MG63 (cell line): ENCODE measurements around the gene ATRN. TPM values are rescaled to one million over a fixed set of nuclear protein-coding genes. Genes with fewer than 3 reads are reported as not detected.
"Not testable (repeated sequence)": the region's sequence is repeated elsewhere in the genome, so short reads cannot be mapped to it uniquely, and the experiment has no call there.

Source experiments
- DNase-seq: peaks from one replicate; pipeline ENCODE4 v3.0.0-alpha.2; 2020
- H3K27me3 ChIP-seq: fragments of 250-450 bp; sonication (Bioruptor Pico); 2 replicates; pipeline ENCODE4 v1.5.1; 2020; ENCODE audit warnings: mild to moderate bottlenecking, moderate library complexity
- H3K36me3 ChIP-seq: fragments of 250-450 bp; sonication (Bioruptor Pico); 2 replicates; pipeline ENCODE4 v1.5.1; 2020; ENCODE audit warnings: mild to moderate bottlenecking, moderate library complexity
- H3K4me3 ChIP-seq: fragments of 250-450 bp; sonication (Bioruptor Pico); 2 replicates; pipeline ENCODE4 v1.5.1; 2020; ENCODE audit warnings: mild to moderate bottlenecking, moderate library complexity
- H3K9me3 ChIP-seq: fragments of 250-450 bp; sonication (Bioruptor Pico); 2 replicates; pipeline ENCODE4 v1.5.1; 2020; ENCODE audit warnings: mild to moderate bottlenecking, moderate library complexity
- total RNA-seq: library from RNA; depleted of rRNA; stranded (reverse); fragments of >200 nt; shearing (Covaris generic); gene quantifications from 2 replicates; pipeline ENCODE4 v1.2.3, GENCODE V29; 2014; ENCODE audit warnings: low replicate concordance

The ATRN gene
- total RNA-seq, 1 experiment from 2014 or later = 7.1 TPM

GRCh38 chr20:3485913-3486312 is 15.1 kb downstream of the ATRN start:
- H3K4me3 ChIP-seq = no peak overlapping the region
- DNase-seq = no peak
- peaks cover 10% of the 10 kb centered on the region for H3K9me3 ChIP-seq
- H3K27me3 ChIP-seq = no peaks in the 10 kb centered on the region
- H3K36me3 ChIP-seq = no peaks in the 10 kb centered on the region

- peaks cover 10% of the 10 kb centered on the region for H3K9me3 ChIP-seq
Observed at GRCh38 chr20:3486850-3487249, 16.0 kb downstream of the ATRN start.

GRCh38 chr20:3492669-3493068 is 21.9 kb downstream of the ATRN start:
- no peak for DNase-seq
- Histone ChIP-seq H3K9me3 (no peaks in the 10 kb centered on the region), H3K4me3 (no peak overlapping the region)

More at GRCh38 chr20:3486850-3487249, 16.0 kb downstream of the ATRN start:
- DNase-seq = no peak
- H3K4me3 ChIP-seq = no peak overlapping the region
- H3K36me3 ChIP-seq = no peaks in the 10 kb centered on the region
- no peaks in the 10 kb centered on the region for H3K27me3 ChIP-seq

DNA sequence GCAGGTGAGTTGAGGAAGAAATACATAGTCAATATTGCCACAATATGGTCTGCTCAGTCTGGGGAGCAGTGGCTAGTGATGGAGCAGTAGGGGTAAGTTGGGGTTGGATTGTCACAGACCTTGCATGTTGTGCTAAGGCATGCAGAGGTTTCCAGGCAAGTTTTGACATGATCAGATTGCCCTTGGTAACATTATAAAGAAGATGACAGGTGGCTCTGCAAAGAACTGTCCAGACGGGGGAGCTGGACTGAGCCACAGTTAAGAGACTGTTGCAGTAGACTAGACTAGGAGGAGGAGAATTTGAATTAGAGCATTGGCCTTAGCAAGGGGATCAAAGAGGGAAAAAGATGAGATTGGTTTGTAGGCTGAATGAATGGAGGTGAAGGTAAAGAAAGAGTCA is 23.4 kb downstream of the ATRN start:
- DNase-seq = no peak
- no peaks in the 10 kb centered on the region for H3K9me3 ChIP-seq
- H3K36me3 ChIP-seq = no peaks in the 10 kb centered on the region
- H3K27me3 ChIP-seq = no peaks in the 10 kb centered on the region
- H3K4me3 ChIP-seq = no peak overlapping the region

More at GRCh38 chr20:3492669-3493068, 21.9 kb downstream of the ATRN start:
- Histone ChIP-seq H3K36me3 (no peaks in the 10 kb centered on the region), H3K27me3 (no peaks in the 10 kb centered on the region)

DNA sequence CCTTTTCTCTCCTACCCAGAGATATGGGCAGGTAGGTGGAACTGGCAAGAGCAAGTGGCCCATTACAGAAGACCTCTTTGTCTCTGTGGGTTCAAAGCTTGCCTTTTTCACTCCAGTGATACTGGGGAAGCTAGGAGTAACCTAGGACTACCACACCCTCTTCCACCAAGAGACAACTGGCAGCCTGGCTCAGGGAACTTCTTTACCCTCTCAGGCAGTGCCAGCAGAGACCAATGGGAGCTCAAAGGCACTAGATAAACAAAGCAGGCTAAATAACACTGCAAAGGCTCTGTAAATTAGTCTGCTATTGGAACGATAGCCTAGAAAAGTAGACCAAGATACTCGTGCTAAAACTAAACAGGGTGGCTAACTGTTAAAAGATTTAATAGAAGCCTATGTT is 32.1 kb downstream of the ATRN start:
- Histone ChIP-seq H3K4me3 (no peak overlapping the region), H3K9me3 (no peaks in the 10 kb centered on the region), H3K27me3 (no peaks in the 10 kb centered on the region), H3K36me3 (no peaks in the 10 kb centered on the region)
- no peak for DNase-seq

- no peaks in the 10 kb centered on the region for H3K36me3 ChIP-seq
- H3K9me3 ChIP-seq = no peaks in the 10 kb centered on the region
- no peak overlapping the region for H3K4me3 ChIP-seq
- DNase-seq = no peak
- no peaks in the 10 kb centered on the region for H3K27me3 ChIP-seq
Observed at GRCh38 chr20:3505148-3505547, 34.3 kb downstream of the ATRN start.

GRCh38 chr20:3509064-3509463 is 38.2 kb downstream of the ATRN start:
- Histone ChIP-seq H3K9me3 (no peaks in the 10 kb centered on the region), H3K4me3 (no peak overlapping the region), H3K27me3 (no peaks in the 10 kb centered on the region), H3K36me3 (no peaks in the 10 kb centered on the region)
- no peak for DNase-seq

DNA sequence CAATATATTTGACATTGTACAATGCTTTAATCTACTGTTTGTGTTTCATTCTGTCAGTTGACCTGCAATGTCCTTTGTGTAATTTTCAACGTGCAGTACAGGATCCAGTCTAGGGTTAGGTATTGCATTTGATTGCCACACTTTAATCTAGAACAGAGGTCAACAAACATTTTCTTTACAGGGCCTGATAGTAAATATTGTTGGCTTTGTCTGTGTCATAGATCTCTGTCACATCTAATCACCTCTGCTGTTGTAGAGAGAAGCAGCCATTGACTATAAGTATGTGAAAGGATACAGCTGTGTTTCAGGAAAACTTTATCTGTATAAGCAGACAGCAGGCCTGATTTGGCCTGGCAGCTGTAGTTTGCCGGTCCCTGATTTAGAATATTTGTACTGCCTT is 39.3 kb downstream of the ATRN start:
- no peaks in the 10 kb centered on the region for H3K36me3 ChIP-seq
- DNase-seq = no peak
- H3K4me3 ChIP-seq = no peak overlapping the region
- H3K27me3 ChIP-seq = no peaks in the 10 kb centered on the region
- H3K9me3 ChIP-seq = no peaks in the 10 kb centered on the region

DNA sequence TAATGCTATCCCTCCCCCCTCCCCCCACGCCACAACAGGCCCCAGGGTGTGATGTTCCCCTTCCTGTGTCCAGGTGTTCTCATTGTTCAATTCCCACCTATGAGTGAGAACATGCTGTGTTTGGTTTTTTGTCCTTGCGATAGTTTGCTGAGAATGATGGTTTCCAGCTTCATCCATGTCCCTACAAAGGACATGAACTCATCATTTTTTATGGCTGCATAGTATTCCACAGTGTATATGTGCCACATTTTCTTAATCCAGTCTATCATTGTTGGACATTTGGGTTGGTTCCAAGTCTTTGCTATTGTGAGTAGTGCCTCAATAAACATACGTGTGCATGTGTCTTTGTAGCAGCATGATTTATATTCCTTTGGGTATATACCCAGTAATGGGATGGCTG is 41.4 kb downstream of the ATRN start:
- not testable (repeated sequence) for H3K9me3 ChIP-seq, DNase-seq, H3K27me3 ChIP-seq, H3K4me3 ChIP-seq, H3K36me3 ChIP-seq

GRCh38 chr20:3514012-3514642 is 43.3 kb downstream of the ATRN start:
- Histone ChIP-seq H3K4me3 (no peak overlapping the region), H3K27me3 (no peaks in the 10 kb centered on the region), H3K36me3 (no peaks in the 10 kb centered on the region), H3K9me3 (no peaks in the 10 kb centered on the region)
- no peak for DNase-seq

- no peaks in the 10 kb centered on the region for H3K36me3 ChIP-seq
- H3K27me3 ChIP-seq = no peaks in the 10 kb centered on the region
- H3K9me3 ChIP-seq = no peaks in the 10 kb centered on the region
- DNase-seq = no peak
- no peak overlapping the region for H3K4me3 ChIP-seq
Observed at GRCh38 chr20:3515379-3516170, 44.8 kb downstream of the ATRN start.

DNA sequence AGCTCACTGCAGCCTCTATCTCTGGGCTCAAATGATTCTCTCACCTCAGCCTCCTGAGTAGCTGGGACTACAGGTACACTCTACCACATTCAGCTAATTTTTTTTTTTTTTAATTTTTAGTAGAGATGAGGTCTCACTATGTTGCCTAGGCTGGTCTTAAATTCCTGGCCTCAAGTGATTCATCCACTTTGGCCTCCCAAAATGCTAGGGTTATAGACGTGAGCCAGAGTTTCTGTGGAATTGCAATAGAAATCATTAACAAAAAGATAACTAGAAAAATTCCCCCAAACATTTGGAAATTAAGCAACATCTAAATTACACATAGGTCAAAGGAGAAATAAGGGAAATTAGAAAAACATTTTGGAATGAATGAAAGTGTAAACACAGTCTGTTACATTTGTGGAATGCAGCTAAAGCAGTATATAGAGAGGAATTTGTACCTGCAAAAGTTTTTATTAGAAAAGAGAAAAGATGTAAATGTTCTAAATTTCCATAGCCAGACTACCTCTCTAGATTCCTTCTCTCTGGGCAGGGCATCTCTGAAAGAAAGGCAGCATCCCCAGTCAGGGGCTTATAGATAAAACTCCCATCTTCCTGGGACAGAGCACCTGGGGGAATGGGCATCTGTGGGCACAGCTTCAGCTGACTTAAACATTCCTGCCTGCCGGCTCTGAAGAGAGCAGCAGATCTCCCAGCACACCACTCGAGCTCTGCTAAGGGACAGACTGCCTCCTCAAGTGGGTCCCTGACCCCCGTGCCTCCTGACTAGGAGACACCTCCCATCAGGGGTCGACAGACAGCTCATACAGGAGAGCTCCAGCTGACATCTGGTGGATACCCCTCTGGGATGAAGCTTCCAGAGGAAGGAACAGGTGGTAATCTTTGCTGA is 51.3 kb downstream of the ATRN start:
- Histone ChIP-seq H3K4me3 (no peak overlapping the region), H3K27me3 (no peaks in the 10 kb centered on the region), H3K36me3 (no peaks in the 10 kb centered on the region), H3K9me3 (no peaks in the 10 kb centered on the region)
- DNase-seq = no peak

- not testable (repeated sequence) for H3K4me3 ChIP-seq, H3K36me3 ChIP-seq
Observed at GRCh38 chr20:3524696-3525095, 53.9 kb downstream of the ATRN start.

DNA sequence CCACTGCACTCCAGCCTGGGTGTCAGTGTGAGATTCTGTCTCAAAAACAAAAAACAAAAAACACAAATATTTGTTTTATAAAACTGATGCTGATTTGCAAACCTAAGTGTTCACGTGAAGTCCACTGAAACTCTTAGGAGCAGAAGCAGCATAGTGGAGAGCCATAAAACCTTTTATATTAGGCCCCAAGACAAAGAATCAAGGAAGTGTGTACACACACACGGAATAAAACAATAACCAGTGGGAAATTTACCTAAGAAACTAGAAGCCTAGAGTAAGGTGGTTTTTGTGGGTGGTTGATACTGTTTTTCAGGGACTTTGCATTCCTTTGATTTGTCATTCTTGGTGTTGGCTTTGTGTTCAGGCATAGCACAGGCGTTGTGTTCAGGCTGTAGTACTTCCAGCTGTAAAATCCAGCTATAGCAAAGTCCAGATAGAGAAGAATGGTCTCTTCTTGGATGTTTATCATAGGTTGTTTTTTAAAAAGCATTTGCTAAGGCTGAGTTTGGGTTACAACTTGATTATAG is 61.3 kb downstream of the ATRN start:
- Histone ChIP-seq H3K27me3 (no peaks in the 10 kb centered on the region), H3K9me3 (no peaks in the 10 kb centered on the region), H3K36me3 (no peaks in the 10 kb centered on the region), H3K4me3 (no peak overlapping the region)
- no peak for DNase-seq

More at GRCh38 chr20:3524696-3525095, 53.9 kb downstream of the ATRN start:
- H3K27me3 ChIP-seq, DNase-seq, H3K9me3 ChIP-seq: not testable (repeated sequence)

DNA sequence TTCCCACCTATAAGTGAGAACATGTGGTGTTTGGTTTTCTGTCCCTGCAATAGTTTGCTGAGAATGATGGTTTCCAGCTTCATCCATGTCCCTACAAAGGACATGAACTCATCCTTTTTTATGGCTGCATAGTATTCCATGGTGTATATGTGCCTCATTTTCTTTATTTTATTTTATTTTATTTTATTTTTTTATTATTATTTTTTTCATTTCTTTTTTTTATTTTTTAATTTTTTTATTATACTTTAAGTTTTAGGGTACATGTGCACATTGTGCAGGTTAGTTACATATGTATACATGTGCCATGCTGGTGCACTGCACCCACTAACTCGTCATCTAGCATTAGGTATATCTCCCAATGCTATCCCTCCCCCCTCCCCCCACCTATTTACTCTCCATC is 66.9 kb downstream of the ATRN start:
- H3K9me3 ChIP-seq, H3K4me3 ChIP-seq, H3K27me3 ChIP-seq, DNase-seq, H3K36me3 ChIP-seq: not testable (repeated sequence)

GRCh38 chr20:3539311-3540107 is 68.7 kb downstream of the ATRN start:
- no peak overlapping the region for H3K4me3 ChIP-seq
- H3K9me3 ChIP-seq = no peaks in the 10 kb centered on the region
- no peak for DNase-seq
- no peaks in the 10 kb centered on the region for H3K27me3 ChIP-seq
- H3K36me3 ChIP-seq = no peaks in the 10 kb centered on the region
